Stimulated activated CD8-positive, alpha-beta memory T cell treated with anti-CD3 and anti-CD28 coated beads, Interleukin-7, amount 100 ng/mL, for 24 hours (primary cell): ENCODE results near the gene MAML2.

Source experiments
- DNase-seq: peaks from one replicate; pipeline ENCODE4 v3.0.0-alpha.2; 2020; ENCODE audit warnings: low read depth

The MAML2 gene

DNA sequence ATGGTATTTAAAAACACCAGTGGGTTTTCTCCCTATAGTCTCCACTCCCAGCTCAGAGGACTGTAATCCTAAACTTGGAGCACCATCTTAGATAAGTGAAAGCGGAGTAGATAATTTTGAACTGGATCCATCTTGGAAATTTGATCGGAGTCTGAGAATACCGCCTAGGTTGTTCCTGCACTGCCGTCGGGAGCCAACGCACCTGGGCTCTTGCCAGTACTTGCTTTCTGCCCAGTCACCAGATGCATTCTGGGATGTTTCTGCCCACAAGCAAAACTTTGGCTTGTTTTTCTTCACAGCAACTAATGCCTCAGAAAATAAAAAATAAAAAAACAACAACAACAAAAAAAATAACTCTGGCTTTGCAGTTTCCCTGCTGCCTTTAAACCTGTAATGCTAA is 306.1 kb downstream of the MAML2 start:
- DNase-seq, result no peak

DNA sequence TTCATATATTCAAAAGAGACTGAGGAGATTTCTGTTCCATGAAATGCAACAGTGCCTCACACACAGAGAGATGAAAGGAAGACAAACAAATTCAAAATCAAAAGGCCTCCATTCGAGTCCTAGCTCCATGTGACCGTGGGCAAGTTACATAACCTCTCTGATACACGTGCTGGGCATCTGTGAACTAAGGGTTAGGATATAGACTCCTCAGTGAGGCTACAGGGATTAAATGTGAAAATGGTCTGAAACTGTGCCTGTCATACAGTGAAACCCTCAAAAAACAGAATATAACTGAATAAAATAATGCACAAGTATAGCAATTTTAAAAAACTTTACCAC is 307.3 kb downstream of the MAML2 start:
- DNase-seq, result no peak

DNA sequence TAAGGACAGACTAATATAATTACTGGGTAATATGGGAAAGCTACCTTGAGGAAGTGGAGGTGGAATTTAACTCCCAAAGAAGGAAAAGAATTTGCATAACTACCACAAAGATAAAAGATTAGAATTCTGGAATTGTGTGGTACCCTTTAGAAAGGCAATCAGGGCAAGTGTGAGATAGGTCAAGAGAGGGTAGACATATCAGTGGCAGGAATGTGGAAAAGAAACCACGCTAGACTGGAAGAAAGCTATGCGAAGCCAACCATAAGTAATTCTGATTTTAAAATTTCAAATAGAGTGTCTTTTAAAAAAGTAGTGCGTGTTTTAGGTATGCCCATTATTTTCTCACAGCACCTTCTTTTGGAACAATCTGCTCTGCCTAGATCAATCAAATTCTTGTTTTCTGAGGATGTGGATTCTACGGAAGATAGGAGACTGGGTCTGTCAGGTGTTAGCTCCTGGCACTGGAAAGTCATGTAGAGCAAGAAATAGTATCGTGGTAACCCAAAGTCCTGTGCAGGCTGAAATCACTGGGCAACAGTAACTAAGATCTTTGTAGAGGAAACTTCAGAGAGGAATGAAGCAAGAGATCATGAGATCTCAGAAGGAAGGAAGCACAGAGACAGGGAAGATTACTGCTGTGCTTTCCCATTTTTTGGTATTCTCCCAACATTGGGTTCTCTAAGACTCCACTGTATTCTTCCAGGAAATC is 307.8 kb downstream of the MAML2 start:
- no peak for DNase-seq

DNA sequence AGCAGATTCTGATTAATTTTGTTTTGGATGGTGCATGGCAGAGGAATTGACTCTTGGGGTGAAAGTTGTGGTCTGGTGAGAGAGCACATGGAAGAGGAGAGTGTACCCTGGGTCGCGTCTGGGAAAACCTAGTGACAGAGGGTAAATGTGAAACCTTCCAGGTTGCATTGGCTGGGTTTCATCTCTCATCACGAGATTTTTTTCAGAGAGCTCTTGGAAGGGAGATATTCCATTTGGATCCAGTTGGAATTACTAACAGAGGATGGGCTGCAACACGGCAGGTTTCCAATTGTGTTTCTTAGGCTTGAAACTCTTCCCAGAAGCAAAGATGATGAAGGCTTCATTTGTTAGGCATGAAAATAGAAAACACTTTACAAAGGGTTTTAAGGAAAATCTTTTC is 309.4 kb downstream of the MAML2 start:
- no peak for DNase-seq

DNA sequence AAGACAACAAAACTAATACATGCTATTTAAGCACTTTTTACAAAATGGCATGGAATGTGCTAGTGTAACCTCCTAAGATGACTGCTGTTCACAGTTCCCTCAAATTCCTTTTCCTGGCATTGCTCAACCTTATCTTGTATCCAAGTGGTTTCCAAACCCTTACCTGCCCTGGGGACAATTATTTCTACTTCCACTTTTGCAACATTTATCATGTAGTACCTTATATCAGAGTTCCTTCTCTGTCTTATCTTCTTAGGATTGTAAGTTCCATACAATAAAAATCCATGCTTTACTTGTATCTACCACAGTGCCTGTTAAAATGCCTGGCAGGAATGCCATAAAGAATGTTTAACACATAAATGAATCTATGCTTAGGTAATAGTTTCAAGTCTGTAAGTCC is 309.9 kb downstream of the MAML2 start:
- DNase-seq, result no peak

DNA sequence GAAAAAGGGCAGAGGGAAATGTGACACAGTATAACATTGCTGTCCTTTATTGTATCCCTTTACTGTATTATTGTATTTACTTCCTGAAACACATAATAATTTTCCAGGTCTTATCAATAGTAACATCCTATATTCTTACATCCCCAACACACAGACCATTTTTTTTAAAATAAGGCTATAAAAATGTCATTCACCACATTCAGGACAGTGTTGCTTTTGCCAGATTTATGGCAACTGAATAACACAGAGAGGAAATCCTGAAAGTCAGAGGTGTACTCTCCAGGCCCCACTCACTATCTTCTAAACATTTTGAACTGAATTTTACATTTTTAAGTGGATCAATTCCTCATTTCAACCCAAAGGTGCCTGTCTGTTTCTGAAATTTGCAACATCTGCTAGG is 314.2 kb downstream of the MAML2 start:
- no peak for DNase-seq

DNA sequence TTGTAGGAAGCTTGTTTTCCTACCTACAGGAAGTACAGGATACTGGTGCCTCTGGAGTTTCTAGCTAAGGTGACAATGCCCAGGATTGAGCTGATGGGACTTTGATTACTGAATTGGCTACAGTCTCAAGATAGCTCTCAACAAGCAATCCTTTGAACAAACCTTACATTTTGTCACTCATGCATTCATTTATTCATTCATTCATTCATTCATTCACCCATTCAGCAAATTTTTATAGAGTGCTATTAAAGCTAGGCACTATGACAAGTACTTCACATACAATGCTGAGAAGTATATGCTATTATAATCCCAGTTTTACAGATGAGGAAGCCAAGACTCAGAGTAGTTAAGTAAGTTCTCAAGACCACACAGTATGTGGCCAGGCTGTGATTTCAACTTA is 316.0 kb downstream of the MAML2 start:
- DNase-seq, result no peak

DNA sequence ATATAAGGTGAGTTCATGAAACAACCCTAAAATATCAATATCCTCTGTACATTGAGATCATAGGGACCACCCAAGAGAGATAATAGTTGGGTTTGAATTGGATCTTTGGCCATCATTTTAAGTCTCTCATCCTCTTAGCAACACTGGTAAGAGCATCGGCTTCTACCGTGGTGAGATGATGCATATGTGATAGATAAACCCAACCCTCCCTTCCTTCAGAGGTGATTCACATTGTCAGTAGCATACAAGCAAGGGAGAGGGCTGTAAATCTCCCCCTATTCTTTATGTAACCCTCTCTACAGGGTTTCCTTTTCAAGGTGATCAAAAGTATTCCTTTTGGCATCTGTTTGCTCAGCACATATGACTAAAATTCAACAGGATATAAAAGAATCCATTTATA is 316.7 kb downstream of the MAML2 start:
- no peak for DNase-seq

DNA sequence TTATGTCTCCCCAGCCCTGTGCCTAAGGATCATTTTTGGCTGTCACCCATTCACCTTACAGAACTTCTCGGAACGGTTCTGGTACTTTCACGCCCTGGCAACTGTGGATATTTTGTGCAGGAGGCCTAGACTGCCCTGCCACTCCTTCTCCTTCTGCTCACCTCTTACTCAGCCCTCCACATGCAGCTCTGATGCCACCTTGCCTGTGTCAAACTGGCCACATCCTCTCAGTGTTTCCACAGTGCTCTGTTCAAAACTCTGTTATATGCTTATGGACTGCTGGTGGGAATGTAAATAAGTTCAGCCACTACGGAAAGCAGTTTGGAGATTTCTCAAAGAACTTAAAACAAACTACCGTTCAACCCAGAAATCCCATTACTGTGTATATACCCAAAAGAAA is 318.3 kb downstream of the MAML2 start:
- DNase-seq, result no peak

DNA sequence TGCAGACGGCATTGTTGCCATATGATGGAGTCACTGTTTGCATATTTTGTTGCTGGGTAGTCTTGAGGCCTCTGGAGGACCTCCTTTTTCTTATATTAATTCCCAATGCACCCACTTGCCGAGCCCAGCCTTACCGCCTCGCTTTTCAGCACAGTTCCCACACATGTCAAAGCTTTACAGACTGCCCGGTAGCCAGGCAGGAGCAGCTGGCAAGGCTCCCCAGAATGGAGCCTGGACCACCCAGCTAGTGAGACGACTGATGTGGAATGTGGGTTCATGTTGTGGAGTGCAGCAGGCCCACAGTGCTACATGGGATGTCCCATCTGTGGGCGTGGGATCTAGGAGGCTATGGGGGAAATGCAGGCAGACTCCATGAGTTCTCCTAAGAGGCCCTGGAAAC is 319.7 kb downstream of the MAML2 start:
- DNase-seq, result no peak

DNA sequence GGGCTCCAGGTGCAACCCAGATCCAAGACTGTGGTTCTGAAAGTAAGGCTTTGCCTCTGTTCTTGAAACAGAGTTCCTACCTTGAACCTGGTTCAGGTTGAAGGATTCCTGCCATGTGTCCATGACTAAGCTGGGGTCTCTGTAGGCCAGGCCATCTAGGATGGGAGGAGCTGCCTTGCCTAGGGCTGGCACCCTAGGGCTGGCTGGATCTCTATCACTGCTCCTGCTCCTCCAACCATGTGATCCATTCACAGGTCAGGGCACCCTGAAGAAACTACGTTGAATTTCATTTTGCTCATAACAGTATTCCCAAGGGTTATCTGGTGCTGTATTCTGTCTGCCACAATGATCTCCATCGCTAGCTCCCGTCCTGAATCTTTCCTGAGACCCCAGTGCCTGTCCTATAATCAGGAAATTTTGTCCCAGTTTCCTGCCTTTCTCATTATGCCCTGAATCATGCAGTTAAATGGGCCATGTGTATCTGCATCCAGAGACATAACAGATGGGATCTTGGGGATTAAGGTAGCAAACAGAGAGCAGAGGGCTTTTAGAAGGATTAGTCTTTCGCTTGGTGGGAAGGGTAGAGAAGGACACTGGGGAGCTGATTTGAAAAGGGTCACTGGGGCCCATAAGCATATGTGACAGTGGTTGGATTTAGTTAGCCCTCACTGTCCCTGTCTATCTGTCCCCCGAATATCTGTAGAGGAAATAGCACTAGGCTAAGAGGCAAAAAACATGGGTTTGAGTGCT is 320.9 kb downstream of the MAML2 start:
- DNase-seq, result no peak

DNA sequence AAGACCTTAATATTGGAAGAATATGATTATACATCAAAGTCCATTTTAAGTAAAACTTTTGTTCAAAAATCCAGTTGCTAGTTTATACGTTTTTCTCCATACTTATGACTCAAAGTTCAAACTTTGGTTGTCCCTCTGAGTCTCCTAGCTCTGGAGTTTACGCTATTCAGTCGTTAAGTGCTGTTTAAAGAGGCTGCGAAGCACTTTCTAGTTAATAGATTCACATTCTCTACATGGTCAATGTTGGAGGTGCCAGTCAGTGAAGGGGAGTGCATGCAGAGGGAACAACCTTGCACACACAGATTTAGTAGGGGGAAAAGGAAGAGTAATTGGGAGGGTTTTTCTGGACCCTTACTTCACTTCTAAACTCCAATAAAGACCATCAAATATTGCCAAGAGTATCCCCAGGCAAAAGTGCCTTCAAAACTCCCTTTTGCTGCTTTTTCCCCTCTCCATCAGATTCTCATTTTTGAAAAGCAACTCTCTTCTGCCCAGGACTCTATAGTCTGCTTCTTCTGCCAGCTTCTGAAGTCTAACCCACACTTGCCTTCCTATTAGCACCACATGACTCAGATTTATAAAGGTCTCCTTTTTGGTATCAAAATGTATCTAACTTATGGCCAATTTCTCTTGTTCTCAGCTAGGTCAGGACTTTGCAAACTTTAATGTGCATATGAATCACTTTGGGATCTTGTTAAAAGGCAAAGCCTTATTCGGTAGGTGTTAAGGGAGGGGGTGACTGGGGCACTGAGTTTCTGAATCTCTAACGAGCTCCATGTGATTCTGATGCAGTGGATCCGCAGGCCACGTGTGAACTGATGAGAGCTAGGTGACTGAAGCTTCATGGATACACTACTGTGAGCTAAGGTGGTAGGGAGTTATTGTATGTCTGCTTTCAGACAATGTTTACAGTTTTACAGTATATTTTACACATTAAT is 322.9 kb downstream of the MAML2 start:
- no peak for DNase-seq

DNA sequence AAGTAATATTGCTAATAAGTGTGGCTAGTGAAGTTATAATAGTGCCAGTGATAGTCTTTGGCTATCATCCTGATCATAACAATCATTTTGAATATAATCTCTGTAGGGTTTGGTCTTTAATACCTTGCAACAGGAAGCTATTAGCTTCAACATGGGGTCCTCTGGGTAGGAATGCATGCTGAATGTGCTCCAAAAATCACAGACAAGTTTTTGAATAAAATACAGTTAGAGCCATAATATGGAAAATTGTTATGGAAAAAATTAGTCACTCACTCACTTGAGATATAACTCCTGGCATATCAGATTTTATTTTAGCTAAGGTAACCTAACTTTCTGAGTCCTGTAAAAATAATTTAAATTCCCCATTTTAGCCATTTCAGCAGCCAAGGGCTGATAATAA is 323.7 kb downstream of the MAML2 start:
- DNase-seq, result no peak

DNA sequence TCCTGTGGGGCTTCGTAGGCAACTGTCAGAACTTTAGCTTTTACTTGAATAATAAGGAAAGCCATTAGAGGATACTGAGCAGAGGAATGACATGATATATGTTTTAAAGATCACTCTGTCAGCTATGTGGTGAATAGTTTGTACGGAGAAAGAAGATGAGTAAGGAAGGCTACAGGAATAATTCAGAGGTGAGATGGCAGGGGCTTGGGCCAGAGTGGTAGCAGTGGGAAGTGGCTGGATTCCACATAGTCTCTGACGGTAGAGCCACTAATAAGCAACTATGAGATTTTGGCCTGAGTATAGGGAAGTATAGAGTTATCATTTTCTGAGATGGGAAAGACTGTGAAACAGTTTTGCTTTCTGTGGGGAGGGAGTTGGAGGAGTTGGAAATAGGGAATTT is 325.1 kb downstream of the MAML2 start:
- no peak for DNase-seq

DNA sequence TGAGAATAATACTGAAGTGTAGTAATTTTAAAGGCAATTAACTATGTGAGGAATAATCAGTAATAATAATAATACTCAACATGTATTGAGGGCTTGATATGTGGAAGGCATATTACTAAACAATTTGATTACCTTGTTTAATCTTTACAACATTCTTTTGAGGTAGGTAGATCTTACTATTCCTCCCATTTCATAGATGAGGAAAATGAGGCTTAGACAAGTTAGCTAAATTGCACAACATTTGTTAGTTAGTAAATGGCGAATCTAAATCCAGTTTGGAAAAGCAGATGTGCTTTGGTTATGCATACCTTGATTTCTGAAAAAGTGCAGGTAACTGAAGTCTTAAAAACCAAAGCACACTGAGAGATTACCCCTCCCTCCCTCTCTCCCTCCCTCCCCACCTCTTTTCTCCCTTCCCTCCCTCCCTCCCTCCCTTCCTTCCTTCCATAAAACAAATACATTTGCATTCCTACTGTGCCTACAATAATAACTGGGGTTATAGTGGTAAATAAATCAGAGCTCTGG is 326.0 kb downstream of the MAML2 start:
- DNase-seq, result no peak

DNA sequence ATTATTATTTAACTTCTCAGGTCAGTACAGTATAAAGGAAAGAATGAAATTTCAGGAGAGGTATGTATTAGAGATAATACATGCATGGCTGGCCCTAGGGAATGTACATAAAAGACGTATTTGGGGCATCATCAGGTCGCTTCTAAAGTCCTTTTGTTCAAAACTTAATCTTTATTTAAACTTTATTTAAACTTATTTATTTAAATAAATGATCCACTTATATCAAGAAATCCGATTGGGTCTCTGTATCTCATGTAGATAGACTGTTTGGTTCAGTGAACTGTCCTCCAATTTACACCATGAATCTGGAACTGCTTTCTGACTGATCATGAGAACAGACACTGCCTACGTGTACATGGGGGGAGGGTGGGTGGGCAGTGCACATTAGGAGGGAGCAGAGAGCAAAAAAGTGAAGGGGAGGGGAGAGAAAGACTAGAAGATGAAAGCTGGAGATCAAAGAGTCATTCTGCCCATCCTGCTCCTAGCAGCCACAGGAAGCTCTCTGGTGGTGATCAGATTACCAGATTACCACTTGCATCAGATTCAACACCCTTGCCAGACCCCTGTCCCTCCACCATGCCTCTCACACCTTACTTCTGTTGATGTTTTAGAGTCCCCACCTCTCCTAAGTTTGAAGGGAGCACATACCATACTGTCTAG is 327.0 kb downstream of the MAML2 start:
- no peak for DNase-seq

DNA sequence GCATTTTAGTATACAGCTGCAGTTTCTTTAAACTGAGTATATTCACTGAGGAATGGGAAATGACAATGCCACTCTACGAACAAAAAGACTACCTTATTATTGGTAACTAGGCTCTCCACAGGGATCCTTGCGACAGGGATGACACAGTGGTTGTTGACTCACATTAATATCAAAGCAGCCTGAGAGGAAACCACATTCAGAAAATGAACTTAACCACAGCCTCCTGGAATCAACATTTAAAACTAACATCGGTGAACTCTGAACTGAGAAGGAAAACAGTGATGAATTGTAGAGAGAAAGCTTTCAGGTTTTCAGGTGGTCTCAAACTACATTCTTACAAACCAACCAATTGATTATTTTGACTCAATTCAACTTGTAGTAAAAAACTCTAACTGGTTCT is 328.8 kb downstream of the MAML2 start:
- no peak for DNase-seq

DNA sequence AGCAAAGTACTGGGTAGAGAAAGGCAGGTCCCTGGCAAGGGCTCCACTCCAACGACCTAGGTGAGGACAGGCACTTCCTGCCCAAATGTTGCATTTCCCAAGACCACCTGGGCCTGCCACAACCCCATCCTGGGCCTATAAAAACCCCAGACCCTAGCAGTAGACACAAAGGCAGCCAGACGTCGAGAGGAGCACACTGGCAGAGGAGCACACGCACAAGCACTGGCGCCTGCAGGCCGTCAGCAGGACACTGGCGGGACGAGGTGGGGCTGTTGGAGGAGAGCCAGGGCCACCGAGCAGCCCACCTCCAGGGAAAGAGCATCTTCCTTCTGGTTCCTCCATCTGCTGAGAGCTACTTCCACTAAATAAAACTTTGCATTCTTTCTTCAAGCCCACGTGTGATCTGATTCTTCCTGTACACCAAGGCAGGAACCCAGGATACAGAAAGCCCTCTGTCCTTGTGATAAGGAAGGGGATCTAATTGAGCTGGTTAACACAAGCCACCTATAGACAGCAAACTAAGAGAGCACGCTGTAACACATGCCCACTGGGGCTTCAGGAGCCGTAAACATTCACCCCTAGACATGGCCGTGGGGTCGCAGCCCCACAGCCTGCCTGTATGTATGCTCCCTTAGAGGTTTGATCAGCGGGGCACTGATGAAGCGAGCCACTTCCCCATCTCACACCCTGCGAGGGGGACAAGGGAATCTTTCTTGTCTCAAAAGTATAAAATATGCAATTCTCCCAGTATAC is 329.4 kb downstream of the MAML2 start:
- DNase-seq, result no peak

DNA sequence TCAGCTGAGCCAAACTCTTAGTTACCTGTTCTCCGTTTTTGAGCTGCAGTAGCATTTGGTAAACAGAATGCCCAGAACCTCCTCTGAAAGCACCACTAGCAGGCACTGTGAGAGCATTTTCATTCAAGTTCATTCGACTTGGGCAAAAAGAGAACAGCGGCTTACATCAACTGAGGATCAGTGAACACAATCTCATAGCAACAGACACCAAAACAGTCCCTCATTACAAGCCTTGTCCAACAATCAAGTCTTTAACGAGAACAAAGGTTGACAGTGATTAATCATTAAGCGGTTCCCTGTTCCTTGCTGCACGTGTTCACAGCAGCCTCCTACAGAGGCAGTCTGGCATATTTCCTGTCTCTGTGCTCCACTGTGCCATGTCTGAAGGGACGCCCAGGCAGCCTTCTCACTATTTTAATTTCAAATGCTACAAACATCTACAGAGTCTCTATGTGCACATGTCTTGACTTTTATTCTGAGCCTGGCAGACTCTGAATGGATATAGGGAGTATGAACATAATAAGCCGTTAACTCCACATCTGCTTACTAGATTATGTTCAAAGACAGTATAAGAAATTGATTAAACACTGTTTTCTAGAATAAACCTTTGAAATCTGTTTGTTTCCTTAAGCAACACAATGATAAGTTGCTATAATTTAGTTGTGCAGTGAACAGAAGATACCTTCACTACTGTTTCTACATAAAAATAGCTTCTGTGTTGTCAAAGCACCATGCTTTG is 330.7 kb downstream of the MAML2 start:
- DNase-seq, result no peak

DNA sequence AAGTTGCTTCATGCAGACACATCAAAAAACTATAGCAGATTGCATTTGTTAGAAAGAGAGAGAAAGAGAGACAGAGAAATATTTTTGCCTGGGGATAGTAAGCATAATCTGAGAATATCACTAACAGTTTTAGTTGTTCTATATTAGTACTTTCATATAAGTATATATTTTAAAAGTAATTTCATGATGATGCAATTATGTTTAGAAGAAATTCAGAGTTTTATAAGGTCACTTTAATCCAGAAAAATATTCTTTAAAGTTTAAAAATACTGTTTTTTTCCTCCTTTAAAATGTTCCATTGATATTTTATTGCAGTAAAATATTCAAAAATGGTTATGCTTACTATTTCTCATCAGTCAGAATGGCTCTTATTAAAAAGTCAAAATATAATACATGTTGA is 332.3 kb downstream of the MAML2 start:
- no peak for DNase-seq
